GM04504 (cell line): Measurements from ENCODE around the gene PSMD11.
"Not testable (repeated sequence)": the region's sequence is repeated elsewhere in the genome, so short reads cannot be mapped to it uniquely, and the experiment has no call there.

Experiments
- DNase-seq: peaks from one replicate; pipeline ENCODE4 v3.0.0-alpha.2; 2012; ENCODE audit warnings: low read depth

The PSMD11 gene

GRCh38 chr17:32514606-32515005, 70.3 kb downstream of the PSMD11 start:
- DNase-seq, result no peak

DNA sequence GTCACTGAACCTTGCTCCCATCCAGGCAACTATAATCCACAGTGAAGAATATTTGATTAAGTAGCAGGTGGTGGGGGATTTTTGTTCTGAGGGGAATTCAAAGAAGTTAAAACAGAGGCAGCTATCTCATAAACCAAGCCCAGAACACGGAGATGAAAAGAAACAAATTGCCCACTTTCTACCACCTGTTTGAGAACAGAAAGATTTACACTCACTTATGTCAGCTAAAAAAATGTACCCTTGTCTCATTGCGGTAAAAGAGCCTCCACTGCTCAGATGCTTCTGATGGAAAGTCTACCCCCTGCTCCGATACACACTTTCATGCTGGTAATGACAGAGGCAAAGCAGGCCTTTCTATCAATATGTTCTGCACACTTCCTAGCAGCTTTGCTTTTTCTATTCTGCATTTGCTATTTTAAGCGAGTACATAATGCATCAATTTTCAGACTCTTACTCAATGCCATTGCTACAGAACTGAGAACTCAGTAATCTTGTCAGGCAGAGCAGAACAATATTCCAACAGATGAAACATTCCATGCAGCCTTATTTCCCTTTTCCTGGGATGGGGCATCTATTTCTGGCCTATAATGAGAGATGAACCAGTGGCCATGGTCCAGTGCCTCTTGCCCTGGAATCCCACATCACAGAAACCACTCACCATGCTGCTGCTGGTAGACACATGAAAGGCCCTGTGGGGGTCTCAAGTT, 71.5 kb downstream of the PSMD11 start:
- no peak for DNase-seq

- DNase-seq, result no peak
These were observed 72.1 kb downstream of the PSMD11 start for GRCh38 chr17:32516450-32516849.

DNA sequence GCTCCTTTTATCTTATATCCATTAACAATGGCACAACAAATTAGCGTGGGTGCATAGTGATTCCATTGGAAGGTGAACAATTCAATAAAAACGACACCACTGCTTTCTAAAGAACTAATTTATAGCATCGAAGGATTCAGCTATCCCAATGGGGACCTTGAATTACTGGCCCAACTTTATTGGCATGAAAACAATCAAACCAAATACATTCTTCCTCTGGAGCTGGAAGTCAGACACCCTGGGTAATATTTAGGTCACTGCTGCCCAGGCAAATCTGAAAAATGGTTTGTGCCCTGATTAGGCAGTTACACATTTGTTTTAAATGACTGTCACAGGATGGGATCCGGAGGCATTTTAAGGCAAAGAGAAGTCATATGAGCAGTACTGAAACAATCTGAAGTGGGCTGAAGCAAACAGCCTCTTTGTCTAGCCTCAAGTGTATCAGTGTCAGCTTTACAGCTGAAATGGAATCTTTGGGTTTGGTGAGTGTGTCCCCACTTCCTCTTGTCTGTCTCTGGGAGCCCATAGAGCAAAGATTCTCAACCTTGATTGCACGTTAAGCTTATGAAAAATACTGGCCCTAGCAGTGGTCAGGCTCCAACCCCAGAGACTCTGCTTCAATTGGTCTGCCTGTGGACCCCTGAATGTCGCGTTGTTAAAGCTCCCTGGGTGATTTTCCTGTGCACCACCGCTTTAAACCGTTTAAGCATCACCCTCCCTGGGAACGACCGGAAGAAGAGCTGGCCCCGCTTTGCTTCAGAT, 72.8 kb downstream of the PSMD11 start:
- no peak for DNase-seq

DNA sequence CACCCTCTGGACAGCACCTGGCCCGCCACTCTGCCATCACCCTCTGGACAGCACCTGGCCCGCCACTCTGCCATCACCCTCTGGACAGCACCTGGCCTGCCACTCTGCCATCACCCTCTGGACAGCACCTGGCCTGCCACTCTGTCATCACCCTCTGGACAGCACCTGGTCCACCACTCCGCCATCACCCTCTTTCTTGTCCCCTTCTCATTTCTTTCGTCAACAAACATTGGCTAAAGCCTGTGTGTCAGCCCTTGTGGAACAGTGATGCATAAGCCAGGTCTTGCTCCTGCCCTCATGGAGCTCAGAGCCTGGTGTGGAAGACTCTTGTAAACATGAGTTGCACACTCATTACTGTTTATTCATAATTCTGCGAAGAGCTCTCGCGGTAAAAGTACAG, 73.7 kb downstream of the PSMD11 start:
- no peak for DNase-seq

DNA sequence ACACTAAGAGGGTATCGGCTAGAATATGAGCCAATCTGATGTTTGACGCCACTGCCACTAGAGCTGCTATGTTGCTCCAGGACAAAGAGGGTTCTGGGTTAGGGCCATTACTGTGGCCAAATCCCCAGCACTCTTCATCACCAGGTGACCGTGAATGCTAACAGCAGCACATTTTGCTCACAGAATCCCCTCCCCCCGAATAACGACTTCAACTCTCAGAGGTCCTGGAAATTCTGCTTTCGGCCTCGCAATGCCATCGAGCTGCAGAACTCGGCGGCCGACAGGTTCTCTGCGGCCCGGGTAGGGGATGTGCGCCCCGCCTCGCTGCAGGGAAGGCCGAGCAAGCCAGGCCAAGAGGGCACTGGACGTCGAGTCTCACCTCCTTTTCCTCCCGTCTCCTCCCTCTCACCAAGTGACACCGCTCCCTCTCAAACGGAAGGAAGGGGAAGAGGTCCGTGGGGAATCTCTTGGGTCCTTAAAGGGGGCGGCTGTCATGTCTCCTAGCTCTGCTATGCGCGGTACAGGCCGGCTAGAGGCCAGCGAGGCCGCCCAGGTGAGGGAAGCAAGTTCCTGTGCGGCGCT, 74.4 kb downstream of the PSMD11 start:
- DNase-seq, result no peak

- no peak for DNase-seq
These were observed 75.2 kb downstream of the PSMD11 start for GRCh38 chr17:32519228-32520103.

DNA sequence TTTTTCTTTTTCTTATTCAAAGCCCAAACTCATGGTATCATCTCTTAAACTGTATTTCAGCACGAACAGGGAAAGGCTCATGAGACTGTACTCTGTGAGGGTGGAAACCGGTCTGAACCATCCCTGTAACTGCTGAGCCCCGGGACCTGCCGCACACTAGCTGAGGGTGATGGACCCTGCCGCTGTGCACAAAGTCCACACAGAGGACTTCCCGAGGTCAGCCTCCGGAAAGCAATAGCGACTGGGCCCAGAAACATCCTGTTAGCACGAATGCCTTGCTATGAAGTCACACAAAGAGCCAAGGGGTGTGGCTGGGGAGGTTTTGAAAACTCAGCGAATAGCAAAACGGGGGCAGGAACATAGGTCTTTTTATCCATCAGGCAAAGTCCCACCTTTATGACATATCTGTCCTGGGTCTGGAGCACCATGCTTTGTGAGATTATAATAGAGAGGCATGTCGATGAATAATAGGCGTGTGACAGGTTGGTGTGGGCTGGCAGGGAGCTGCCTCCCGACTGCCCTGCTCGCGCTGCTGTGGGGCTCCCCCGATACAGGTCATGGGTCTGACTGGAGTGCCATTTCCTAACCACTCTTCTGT, 75.9 kb downstream of the PSMD11 start:
- no peak for DNase-seq

- DNase-seq, result no peak
These were observed 76.6 kb downstream of the PSMD11 start for GRCh38 chr17:32520737-32521404.

DNA sequence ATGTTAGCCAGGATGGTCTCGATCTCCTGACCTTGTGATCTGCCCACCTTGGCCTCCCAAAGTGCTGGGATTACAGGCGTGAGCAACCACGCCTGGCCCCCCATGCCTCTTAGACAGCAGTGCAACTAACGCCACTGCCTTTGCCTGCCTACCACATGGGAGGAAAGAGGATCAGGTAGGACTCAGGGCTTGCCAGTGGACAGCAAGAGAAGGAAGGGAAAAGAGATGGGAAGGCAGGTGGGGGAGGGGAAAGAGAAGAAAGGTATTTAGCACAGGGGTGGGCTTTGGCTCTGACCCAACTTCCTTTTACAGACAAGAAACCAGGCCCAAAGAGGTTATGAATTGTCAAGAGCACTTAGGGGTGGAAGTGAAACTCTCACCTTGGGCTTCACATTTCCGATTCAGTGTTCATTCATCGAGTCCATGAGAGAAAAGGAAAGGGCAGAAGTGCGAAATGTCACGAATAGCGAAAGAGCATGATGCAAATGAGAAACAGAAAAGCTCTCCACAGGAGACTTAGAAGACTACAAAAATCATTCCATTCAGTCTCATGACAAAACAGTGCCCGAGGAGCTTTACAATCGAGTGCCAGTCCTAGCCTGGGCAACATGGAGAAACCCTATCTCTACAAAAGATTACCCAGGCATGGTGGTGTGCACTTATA, 78.8 kb downstream of the PSMD11 start:
- no peak for DNase-seq

- DNase-seq, result no peak
These were observed 79.7 kb downstream of the PSMD11 start for GRCh38 chr17:32523827-32524552.

DNA sequence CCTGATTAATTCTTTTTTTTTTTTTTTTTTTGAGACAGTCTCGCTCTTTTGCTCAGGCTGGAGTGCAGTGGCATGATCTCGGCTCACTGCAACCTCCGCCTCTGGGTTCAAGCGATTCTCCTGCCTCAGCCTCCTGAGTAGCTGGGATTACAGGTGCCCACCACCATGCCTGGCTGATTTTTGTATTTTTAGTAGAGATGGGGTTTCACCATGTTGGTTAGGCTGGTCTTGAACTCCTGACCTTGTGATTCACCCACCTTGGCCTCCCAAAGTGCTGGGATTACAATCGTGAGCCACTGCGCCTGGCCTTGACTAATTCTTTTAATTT, 80.2 kb downstream of the PSMD11 start:
- DNase-seq, result not testable (repeated sequence)

- DNase-seq, result peak; percentile 42
These were observed 80.8 kb downstream of the PSMD11 start for GRCh38 chr17:32525122-32525521.

- DNase-seq, result no peak
These were observed 82.8 kb downstream of the PSMD11 start for GRCh38 chr17:32527146-32527545.

GRCh38 chr17:32528825-32529224, 84.5 kb downstream of the PSMD11 start:
- no peak for DNase-seq

GRCh38 chr17:32529604-32530003, 85.3 kb downstream of the PSMD11 start:
- DNase-seq, result no peak
